Caco-2 (cell line): ENCODE measurements around the gene WWC2. TPM values are rescaled to one million over a fixed set of nuclear protein-coding genes. Genes with fewer than 3 reads are reported as not detected.

Source experiments
- BruUV-seq: library from RNA; stranded (reverse); fragments of 400-500 nt; replicated peaks from 2 replicates; lab custom pipeline; 2021; lab: Mats Ljungman, UMichigan
- CTCF ChIA-PET: fragments of 300-600 bp; sonication (Branson Sonifier 250); formaldehyde crosslinking; loops from one replicate; lab custom pipeline; 2022; ENCODE audit warnings: antibody characterized with exemption; lab: Charles Lee
- POLR2A ChIA-PET: fragments of 300-600 bp; sonication (Branson Sonifier 250); formaldehyde crosslinking; loops from one replicate; lab custom pipeline; 2022; ENCODE audit warnings: antibody characterized with exemption; lab: Charles Lee
- DNase-seq, 2 experiments: peaks; one replicate each; pipeline versions ENCODE4 v3.0.0 to v3.0.0-alpha.2; 2020 to 2022
- H3K27me3 ChIP-seq: replicated peaks from 2 replicates; pipeline ENCODE4 v1.6.0; 2011; ENCODE audit warnings: low read length; ENCODE audit not compliant: control insufficient read depth, insufficient read depth
- H3K36me3 ChIP-seq: 2 replicates; pipeline ENCODE4 v1.5.1; 2011; ENCODE audit warnings: low read length; ENCODE audit not compliant: control insufficient read depth, insufficient read depth
- H3K4me1 ChIP-seq: fragments of 250-450 bp; sonication (Bioruptor Pico); 2 replicates; pipeline ENCODE4 v1.5.1; 2020; ENCODE audit warnings: mild to moderate bottlenecking
- H3K4me3 ChIP-seq: 2 replicates; pipeline ENCODE4 v1.5.1; 2011; ENCODE audit warnings: low read depth, mild to moderate bottlenecking, control low read depth, low read length
- H3K9me3 ChIP-seq: fragments of 250-450 bp; sonication (Bioruptor Pico); 2 replicates; pipeline ENCODE4 v1.5.1; 2020; ENCODE audit warnings: mild to moderate bottlenecking, moderate library complexity
- H3K27ac Mint-ChIP-seq: one replicate; pipeline ENCODE4 v1.8.0; 2022; ENCODE audit warnings: mixed read lengths; ENCODE audit not compliant: unreplicated experiment
- H3K27me3 Mint-ChIP-seq: one replicate; pipeline ENCODE4 v1.8.0; 2022; ENCODE audit warnings: mixed read lengths; ENCODE audit not compliant: insufficient read depth, unreplicated experiment
- H3K36me3 Mint-ChIP-seq: one replicate; pipeline ENCODE4 v1.8.0; 2022; ENCODE audit warnings: mild to moderate bottlenecking, mixed read lengths; ENCODE audit not compliant: insufficient read depth, unreplicated experiment
- H3K4me1 Mint-ChIP-seq: one replicate; pipeline ENCODE4 v1.8.0; 2022; ENCODE audit warnings: low read depth, mixed read lengths; ENCODE audit not compliant: unreplicated experiment
- H3K4me3 Mint-ChIP-seq: one replicate; pipeline ENCODE4 v1.8.0; 2022; ENCODE audit warnings: mild to moderate bottlenecking, moderate library complexity, mixed read lengths; ENCODE audit not compliant: unreplicated experiment
- H3K9me3 Mint-ChIP-seq: one replicate; pipeline ENCODE4 v1.8.0; 2022; ENCODE audit warnings: mixed read lengths; ENCODE audit not compliant: unreplicated experiment
- CTCF ChIP-seq, 2 experiments: fragments of 200-600 bp in 1 of 2; IDR thresholded peaks; 1 replicate in 1 of 2; 2 replicates in 1 of 2; pipeline versions ENCODE4 v1.5.1 to v1.8.0; 2011 to 2022; ENCODE audit warnings: antibody characterized with exemption in 1 of 2, control low read depth in 1 of 2, inconsistent platforms in 1 of 2, low read depth in 1 of 2, low read length in 1 of 2, mild to moderate bottlenecking in 1 of 2, moderate library complexity in 1 of 2; ENCODE audit not compliant: insufficient read depth in 1 of 2, severe bottlenecking in 1 of 2, unreplicated experiment in 1 of 2
- intact Hi-C: fragments of 100-400 bp; cut with micrococcal nuclease; formaldehyde crosslinking; loops from one replicate; pipeline ENCODE4 v1.10.0; 2022; ENCODE audit not compliant: unreplicated experiment
- total RNA-seq: library from RNA; stranded (reverse); gene quantifications from 2 replicates; pipeline ENCODE4 v1.2.3, GENCODE V29; 2022

WWC2 gene
- total RNA-seq, 1 experiment from 2014 or later = 126 TPM

- intact Hi-C loops = no loop called here
- no peak for TF ChIP-seq CTCF (IDR thresholded peaks at IDR 0.05; ENCODE audit: insufficient read depth in 1 of 2, low read depth in 1 of 2, low read length in 1 of 2, severe bottlenecking in 1 of 2, unreplicated experiment in 1 of 2)
- H3K36me3 ChIP-seq = no peaks in the 10 kb centered on the region
- CTCF ChIA-PET = no interaction called here
- no peak for DNase-seq
- Mint-ChIP-seq H3K27ac (no peak overlapping the region), H3K4me3 (no peak overlapping the region), H3K9me3 (no peaks in the 10 kb centered on the region), H3K27me3 (no peaks in the 10 kb centered on the region), H3K4me1 (no peaks in the 10 kb centered on the region), H3K36me3 (peaks cover 58% of the 10 kb centered on the region)
- no peak overlapping the region for H3K4me3 ChIP-seq
- POLR2A ChIA-PET = no interaction called here
- H3K27me3 ChIP-seq = no peaks in the 10 kb centered on the region
- no TSS peak for BruUV-seq
- H3K9me3 ChIP-seq = no peaks in the 10 kb centered on the region
- no peaks in the 10 kb centered on the region for H3K4me1 ChIP-seq
These were observed 219.6 kb downstream of the WWC2 start for GRCh38 chr4:183318656-183319055.

GRCh38 chr4:183320211-183321059 lies 221.4 kb downstream of the WWC2 start, which contains the start of gene CLDN22:
TSS of gene CLDN22 (minus strand) at chr4:183320276. CDS start at chr4:183320218, 58 bp downstream.
- CTCF ChIA-PET = no interaction called here
- Mint-ChIP-seq H3K27ac (no peak within 1 kb of the TSS), H3K4me3 (no peak within 1 kb of the TSS), H3K4me1 (no peaks in the 10 kb centered on the region), H3K36me3 (peaks cover 57% of the 10 kb centered on the region), H3K27me3 (no peaks in the 10 kb centered on the region), H3K9me3 (no peaks in the 10 kb centered on the region)
- Histone ChIP-seq H3K36me3 (no peaks in the 10 kb centered on the region), H3K4me3 (no peak within 1 kb of the TSS), H3K27me3 (no peaks in the 10 kb centered on the region), H3K4me1 (no peaks in the 10 kb centered on the region), H3K9me3 (no peaks in the 10 kb centered on the region)
- no TSS peak for BruUV-seq
- POLR2A ChIA-PET = no interaction called here
- intact Hi-C loops = no loop called here
- DNase-seq = no peak
- TF ChIP-seq CTCF (IDR thresholded peaks at IDR 0.05; ENCODE audit: insufficient read depth in 1 of 2, low read depth in 1 of 2, low read length in 1 of 2, severe bottlenecking in 1 of 2, unreplicated experiment in 1 of 2) = no peak

- no peak for TF ChIP-seq CTCF (IDR thresholded peaks at IDR 0.05; ENCODE audit: insufficient read depth in 1 of 2, low read depth in 1 of 2, low read length in 1 of 2, severe bottlenecking in 1 of 2, unreplicated experiment in 1 of 2)
- no peaks in the 10 kb centered on the region for H3K27me3 ChIP-seq
- Mint-ChIP-seq H3K4me3 (no peak overlapping the region), H3K9me3 (no peaks in the 10 kb centered on the region), H3K4me1 (no peaks in the 10 kb centered on the region), H3K36me3 (peaks cover 62% of the 10 kb centered on the region), H3K27ac (no peak overlapping the region), H3K27me3 (no peaks in the 10 kb centered on the region)
- BruUV-seq = no TSS peak
- H3K36me3 ChIP-seq = no peaks in the 10 kb centered on the region
- ChIA-PET CTCF (no interaction called here), POLR2A (no interaction called here)
- no peak overlapping the region for H3K4me3 ChIP-seq
- no peaks in the 10 kb centered on the region for H3K4me1 ChIP-seq
- no peak for DNase-seq
- intact Hi-C loops = no loop called here
- H3K9me3 ChIP-seq = 0 out of 2 replicates have a peak, but pooled peaks cover 6% of the 10 kb centered on the region
These were observed 222.0 kb downstream of the WWC2 start for GRCh38 chr4:183321079-183321478.
